ENCODE results near the gene CHRNA5. TPM values are rescaled to one million over a fixed set of nuclear protein-coding genes. Genes with fewer than 3 reads are reported as not detected.
"Not testable (repeated sequence)": the region's sequence is repeated elsewhere in the genome, so short reads cannot be mapped to it uniquely, and the experiment has no call there.

CHRNA5 gene
- polyA plus RNA-seq, 10 donors = 0.47 to 3.7 (median 1.7) TPM

DNA sequence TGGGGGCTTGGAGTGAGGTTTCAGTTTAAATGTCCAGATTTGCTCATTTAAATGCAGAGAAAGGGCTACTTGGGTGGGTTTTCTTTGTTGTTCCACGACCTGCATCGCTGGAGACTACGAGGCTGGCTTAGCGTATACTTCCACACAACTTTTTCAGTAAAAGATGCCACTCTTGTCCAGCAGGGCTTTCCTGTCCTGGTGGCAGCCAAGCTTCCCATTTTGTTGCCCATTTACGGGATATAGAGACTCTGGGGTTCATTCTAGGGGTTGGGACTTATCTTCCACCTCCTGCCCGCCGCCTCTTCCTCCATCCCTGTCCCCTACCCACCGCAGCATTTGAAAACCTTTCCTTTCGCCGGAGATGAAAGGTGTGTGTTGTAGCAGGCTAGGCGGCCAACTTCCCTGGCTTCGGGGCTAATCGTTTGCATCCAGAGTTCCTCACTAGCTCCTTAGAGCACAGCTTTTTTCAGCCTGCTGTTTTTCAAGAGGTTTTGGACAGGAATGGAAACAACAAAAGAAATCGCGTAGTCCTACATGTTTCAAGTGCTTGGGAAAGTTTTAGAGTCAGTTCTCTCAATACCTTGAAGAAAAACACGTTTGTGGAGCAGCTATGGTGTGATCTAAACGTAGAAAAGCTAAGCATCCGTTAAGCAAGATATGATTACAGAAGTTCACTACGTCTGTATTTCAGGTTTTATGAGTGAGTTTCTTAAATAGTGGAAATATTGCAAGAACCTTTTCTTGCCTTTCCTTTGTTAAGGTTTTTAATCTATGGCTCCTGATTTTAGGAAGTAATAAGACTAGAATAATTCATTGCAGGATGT, 843 bp downstream of the CHRNA5 start:
- peak in 2 of 3 donors; percentile 3 to 36 for DNase-seq

DNA sequence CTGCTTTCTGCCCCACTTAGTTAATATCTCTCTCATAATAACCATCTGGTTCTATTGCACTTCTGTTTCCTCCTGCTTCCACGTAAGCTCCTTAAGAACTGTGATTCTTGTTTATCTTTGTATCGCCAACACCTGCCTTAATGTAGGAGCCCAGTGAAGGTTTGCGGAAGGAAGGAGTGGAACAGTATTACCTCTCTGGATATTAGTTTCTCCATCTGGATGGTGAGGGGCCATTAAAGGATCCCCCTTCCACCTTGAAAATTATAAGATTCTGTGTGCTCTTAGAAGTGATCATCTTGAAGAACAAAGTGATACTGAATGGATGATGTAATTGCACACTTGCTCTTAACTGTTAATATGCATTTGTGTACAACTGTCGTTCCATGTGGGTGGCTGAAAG, 2.2 kb downstream of the CHRNA5 start:
- no peak for DNase-seq

- no peak for DNase-seq
Measured at GRCh38 chr15:78570710-78571109, 5.4 kb downstream of the CHRNA5 start.

- no peak for DNase-seq
Measured at GRCh38 chr15:78571382-78571781, 6.1 kb downstream of the CHRNA5 start.

DNA sequence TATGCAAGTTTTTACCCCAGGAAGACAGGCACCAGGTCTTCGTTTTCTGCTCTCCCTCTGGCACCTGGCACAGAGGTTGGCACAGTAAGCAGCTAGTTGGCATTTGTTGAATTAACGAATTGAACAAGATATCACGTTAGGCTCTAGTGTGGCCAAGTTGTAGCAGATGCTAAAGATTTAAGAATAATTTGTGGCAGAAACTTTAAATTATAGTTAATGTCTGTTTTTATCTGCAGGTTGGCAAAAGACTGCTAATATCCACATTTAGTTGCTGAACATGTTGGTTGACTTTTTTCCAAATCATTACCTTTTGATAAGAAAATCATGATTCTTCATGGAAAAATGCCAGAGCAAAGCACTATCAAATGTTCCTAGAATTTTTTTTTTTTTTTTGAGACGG, 8.1 kb downstream of the CHRNA5 start:
- no peak for DNase-seq

GRCh38 chr15:78574944-78575343, 9.6 kb downstream of the CHRNA5 start:
- no peak for DNase-seq

DNA sequence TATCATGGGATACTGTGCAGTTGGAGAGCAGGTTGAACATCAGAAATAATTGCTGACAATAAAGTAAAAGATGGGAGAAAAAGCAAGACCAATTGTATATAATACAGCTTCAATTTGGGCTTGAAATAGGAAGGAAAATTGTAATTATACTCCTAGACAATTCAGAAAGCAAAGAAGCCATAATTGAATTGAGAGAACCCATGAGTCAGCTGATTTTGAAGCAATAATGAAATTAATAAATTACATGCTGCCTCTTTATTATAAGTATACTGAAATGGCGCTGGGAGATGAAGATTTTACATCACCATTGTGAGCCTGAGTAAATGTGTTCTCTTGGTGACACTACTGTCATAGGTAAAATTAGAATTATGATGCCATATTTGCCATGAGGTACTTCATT, 32.3 kb downstream of the CHRNA5 start:
- no peak for DNase-seq

GRCh38 chr15:78598348-78598747, 33.0 kb downstream of the CHRNA5 start:
- no peak for DNase-seq

- no peak for DNase-seq
Measured at GRCh38 chr15:78599189-78599588, 33.9 kb downstream of the CHRNA5 start.

DNA sequence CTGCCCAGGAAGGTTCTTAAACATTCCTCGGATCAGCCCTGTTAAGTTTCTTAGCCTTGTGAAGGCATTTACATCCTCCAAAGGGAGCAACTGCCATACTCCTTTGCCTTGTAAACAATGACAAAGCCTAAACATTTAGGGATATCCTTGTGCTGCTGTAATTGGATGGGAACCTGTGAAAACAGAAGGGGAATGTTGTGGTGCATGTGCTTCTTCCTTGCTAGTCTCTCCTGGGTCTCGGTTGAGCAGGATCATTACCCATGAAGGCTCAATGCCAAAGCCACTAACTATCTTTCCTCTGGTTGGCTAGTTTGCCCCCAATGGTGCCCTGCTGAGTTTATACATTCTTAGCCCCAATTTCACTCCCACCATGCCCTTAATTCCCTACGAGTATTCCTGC, 38.1 kb downstream of the CHRNA5 start:
- DNase-seq = no peak

DNA sequence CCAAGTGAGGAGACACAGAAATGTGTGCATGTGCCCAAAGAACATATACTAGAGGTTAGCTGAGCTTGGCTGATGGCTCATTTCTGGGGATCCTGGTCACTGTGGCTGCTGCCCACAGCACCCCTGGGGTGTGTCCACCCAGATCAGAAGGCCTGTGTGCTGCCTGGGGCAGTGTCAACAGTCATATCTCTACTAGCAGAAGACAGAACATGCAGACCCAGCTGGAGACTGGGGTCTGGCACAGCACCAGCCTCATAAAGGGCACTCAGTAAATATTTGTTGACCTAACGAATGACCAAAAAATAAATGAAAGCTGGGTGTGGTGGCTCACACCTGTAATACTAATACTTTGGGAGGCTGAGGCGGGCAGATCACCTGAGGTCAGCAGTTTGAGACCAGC, 39.1 kb downstream of the CHRNA5 start:
- no peak for DNase-seq

GRCh38 chr15:78605201-78605600, 39.9 kb downstream of the CHRNA5 start:
- DNase-seq = no peak

GRCh38 chr15:78605680-78606079, 40.4 kb downstream of the CHRNA5 start:
- DNase-seq = no peak

- DNase-seq = not testable (repeated sequence)
Measured at GRCh38 chr15:78609551-78609950, 44.2 kb downstream of the CHRNA5 start.

- DNase-seq = peak in 1 of 3 donors; percentile 23
Measured at GRCh38 chr15:78614021-78614420, 48.7 kb downstream of the CHRNA5 start.

DNA sequence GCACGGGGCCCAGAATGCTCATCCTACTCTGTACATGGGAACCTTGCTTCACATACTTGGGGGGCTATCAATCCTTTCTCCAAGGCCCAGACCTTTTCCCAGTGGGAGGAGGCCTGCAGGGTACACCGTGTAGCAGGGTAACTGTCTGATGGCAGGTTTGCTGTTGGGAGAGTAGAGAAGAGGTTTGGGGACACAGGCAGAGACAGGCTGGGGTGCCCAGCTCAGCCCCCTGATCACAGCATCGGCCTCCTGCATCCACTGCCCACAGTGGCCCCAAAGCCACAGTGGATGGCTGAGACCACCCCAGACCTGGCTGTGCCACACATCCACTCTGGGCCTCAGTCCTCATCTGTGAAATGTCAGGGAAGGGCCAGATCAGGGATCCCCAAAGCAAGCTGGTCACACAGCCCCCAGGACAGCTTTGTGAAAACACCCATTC, 49.9 kb downstream of the CHRNA5 start:
- DNase-seq = no peak

- DNase-seq = no peak
Measured at GRCh38 chr15:78616506-78616905, 51.2 kb downstream of the CHRNA5 start.

DNA sequence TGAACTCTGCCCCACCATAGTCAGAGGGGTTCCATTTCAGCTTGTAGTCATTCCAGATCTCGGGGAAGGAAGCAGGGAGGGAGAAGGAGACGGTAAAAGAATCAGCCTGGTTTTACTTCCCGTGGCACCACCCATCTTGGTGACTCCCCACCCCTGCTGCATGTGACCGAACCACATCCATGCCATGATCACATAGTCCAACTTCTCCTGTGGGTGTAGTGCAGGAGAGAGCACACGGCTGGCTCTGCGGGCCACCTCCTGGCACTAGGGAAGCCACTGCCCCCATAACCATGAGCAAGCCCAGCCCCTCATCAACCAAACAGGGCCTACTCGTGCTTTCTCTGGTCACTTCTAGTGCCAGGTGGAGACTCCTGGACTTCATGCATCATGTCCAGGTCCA, 51.8 kb downstream of the CHRNA5 start:
- no peak for DNase-seq

DNA sequence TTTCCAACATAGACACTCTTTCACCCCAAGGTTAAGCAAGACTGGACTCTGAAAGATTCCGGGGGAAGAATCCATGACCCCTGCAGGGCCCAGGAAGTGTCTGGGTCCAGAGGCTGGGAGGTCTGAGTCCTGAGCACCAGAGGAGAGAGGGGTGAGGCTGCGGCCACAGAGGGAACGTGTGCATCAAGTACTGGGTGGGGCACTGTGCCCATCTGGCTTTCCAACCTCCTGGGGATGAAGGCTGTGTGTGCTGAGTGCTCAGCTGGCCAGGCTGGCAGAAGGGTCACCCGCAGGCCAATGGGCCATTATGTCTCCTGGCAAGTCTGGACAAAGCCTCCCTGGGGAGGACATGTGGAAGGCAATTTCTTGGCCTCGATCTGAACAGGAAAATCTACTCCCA, 52.2 kb downstream of the CHRNA5 start:
- DNase-seq = no peak

DNA sequence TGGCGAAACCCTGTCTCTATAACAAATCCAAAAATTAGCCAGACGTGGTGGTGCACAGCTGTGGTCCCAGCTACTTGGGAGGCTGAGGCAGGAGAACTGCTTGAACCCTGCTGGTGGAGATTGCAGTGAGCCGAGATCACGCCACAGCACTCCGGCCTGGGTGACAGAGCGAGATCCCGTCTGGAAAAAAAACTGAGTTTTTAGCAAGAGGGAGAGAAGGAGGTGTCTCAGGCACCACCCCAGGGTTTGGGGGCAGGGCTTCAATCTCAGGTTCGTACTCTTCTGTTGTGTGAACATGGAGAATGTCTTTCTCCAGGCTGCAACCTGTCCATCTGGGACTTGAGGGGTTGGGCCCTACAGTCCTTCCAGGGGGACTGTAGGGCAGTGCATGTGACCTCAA, 52.7 kb downstream of the CHRNA5 start:
- no peak for DNase-seq

GRCh38 chr15:78618490-78618934, 53.2 kb downstream of the CHRNA5 start:
- peak; percentile 78 to 89 (median 86) for DNase-seq

GRCh38 chr15:78619022-78619950, 54.0 kb downstream of the CHRNA5 start:
- no peak for DNase-seq

All from muscle of back (tissue), 11 donors.